GM18858 (cell line): ENCODE measurements around the gene TMEM79.

ENCODE experiments used
- ATAC-seq: cut with Tn5 transposase; IDR thresholded peaks from one replicate; pipeline ENCODE4 v1.9.1; 2021; ENCODE audit not compliant: unreplicated experiment

TMEM79 gene

GRCh38 chr1:156284112-156284511 lies at the start of gene TMEM79:
TSS of gene TMEM79 (plus strand) at chr1:156284325. CDS start at chr1:156285227, 902 bp downstream.
- ATAC-seq = no peak

DNA sequence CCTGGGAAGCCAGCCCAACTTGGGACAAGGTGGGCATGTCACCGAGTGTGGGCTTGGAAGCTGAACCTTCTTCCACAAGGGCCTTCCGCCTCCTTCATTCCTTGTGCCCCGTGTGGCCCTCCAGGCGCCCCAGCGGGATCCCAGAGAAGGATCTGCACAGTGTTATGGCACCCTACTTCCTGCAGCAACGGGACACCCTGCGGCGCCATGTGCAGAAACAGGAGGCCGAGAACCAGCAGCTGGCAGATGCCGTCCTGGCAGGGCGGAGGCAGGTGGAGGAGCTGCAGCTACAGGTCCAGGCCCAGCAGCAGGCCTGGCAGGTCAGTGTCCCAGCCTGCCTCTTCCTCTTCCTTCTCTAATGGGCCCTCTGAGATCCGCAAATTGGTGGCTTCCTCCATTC lies 48.0 kb upstream of the TMEM79 start:
- no peak for ATAC-seq

DNA sequence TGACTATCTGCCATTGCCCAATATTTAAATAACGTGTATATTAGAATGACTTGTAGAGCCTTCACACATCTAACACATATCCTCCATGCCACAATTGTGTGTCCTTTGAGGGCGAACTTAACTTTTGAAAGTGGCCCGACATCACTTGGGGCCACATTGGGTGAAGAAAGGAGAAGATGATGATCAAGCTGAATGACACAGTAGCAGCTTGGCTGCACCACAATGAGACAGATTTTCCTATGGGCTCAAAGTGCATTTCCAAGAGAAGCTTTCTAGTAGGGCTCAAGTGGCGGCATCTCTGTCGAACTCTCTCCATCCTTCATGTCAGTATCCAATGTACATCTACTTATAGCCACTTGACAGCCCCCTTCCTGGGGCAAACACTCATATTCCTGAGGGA lies 45.9 kb upstream of the TMEM79 start:
- ATAC-seq = no peak

DNA sequence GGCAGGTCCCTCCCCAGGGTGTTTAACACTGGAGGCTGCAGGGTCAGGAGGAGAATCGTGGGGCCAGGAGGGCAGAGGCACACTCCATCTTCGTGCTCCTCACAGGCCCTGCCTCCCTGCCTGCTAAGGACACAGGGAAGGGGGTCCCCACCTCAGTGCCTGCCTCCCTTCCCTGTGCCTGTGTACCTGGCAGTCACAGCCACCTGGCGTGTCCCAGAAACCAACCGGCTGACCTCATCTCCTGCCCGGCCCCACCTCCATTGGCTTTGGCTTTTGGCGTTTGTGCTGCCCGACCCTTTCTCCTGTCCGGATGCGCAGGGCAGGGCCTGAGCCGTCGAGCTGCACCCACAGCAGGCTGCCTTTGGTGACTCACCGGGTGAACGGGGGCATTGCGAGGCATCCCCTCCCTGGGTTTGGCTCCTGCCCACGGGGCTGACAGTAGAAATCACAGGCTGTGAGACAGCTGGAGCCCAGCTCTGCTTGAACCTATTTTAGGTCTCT lies 42.8 kb upstream of the TMEM79 start:
- no peak for ATAC-seq

DNA sequence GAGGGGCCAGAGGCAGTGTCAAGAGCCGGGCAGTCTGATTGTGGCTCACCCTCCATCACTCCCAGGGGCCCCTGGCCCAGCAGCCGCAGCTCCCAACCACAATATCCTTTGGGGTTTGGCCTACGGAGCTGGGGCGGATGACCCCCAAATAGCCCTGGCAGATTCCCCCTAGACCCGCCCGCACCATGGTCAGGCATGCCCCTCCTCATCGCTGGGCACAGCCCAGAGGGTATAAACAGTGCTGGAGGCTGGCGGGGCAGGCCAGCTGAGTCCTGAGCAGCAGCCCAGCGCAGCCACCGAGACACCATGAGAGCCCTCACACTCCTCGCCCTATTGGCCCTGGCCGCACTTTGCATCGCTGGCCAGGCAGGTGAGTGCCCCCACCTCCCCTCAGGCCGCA lies 42.2 kb upstream of the TMEM79 start, which contains the start of gene BGLAP:
BGLAP (plus strand) TSS at position 259 of the 400 bp plus-strand sequence; CDS start at position 307, 48 bp downstream.
- ATAC-seq = no peak

DNA sequence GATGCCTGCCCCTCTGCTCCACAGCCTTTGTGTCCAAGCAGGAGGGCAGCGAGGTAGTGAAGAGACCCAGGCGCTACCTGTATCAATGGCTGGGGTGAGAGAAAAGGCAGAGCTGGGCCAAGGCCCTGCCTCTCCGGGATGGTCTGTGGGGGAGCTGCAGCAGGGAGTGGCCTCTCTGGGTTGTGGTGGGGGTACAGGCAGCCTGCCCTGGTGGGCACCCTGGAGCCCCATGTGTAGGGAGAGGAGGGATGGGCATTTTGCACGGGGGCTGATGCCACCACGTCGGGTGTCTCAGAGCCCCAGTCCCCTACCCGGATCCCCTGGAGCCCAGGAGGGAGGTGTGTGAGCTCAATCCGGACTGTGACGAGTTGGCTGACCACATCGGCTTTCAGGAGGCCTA lies 41.4 kb upstream of the TMEM79 start:
- ATAC-seq = no peak

DNA sequence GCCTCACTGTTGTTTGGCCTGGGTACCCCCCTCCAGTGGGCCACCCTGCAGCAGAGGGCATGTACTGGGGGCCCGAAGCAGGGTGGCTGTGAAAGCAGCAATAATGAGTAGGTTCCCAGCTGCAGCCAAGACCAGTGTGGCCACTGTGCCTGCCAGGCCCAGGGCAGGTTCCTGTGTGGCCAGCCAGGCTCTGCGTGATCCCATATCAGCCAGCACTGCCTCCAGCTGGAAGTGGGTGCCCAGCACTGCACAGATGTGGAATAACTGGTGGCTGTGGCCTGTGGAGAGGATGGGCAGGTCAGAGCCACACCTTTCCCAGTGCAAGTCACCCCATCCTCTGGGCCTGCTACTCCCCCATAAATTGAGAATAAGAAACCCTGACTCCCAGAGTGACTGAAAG lies 40.0 kb upstream of the TMEM79 start:
- ATAC-seq = no peak

DNA sequence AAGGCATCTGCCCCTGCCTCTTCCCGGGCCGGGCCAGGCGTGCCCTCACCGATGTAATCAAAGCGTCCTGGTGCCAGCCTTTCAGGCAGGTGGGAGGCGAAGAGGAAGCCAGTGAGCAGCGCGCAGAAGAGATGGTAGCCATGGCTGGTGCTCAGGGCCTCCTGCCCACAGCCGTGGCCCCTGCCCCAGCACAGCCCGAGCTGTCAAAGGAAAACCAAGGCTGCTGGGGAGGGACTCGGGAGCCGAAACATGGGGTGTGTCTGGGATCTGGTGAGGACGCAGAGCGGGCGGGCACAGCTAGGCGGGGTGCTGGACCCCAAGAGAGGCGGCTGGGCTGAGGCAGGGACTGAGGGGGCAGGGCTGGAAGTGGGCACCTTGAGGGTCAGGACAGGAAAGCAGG lies 39.4 kb upstream of the TMEM79 start:
- no peak for ATAC-seq

DNA sequence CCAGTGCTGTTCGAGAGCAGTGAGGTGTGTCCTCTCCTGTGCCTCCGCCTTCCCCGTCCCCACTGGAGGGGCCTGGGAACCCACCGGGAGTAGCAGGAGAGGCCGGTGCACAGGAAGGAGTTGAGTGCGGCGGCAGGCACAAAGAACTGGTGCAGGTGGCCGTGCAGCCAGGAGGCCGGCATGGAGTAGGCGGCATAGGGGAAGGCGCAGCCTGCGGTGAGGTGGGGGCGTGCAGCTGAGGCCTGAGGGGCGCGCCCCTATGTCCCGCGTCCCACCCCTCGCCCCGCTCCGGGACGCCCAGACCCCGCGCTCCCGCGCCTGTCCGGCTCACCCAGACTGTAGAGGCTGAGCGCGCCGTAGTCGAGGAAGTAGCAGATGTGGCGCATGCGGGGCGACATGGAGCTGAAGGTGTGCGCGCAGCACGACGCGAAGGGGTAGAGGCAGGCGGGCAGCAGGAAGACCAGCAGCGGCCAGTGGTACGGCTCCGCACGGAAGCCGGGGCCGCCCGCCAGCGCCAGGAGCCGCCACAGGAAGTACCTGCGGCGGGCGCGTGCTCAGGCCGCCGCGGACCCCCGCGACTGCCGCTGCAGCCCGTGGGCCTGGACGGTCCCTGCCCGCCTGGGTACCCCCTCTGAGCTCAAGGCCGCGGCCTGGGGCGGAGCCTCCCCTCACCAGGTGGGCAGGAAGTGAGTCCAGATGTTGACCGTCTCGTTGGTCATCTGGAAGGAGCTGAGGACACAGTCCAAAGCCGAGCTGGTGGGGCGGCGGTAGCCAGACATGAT lies 38.5 kb upstream of the TMEM79 start:
- no peak for ATAC-seq

GRCh38 chr1:156246241-156246780 lies 37.8 kb upstream of the TMEM79 start:
- no peak for ATAC-seq

DNA sequence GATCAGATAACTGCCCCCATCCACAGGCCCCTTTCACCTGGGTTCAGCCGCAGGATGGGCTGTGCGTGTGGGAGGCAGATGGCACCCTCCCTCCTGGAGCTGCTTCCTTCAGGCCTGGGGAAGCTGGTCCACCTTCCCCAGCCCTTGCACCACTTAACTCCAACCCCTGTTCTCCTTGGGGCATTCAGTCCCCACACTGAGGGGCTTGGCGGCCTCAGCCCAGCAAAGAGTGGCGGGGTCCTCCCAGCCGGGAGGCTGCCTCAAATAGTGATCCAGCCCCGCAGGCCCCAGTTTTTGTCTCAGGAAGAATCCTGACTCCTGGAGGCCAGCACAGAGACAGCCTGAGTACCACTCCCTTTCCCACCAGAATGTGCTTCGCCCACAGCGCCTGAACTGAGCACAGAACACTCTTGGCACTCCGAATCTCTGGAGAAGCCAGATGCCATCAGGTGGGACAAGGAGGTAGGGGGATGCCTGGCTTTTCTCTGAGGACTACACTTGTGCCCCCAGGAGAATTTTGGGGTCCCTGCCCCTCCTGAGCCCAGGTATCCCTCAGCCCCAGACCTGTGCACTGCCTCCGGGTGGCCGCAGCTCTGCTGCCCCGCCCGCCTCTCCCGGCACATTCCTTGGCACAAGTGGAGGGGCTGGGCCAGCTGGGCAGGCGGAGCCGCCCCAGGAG lies 37.2 kb upstream of the TMEM79 start:
- no peak for ATAC-seq

- ATAC-seq = no peak
These were observed 36.4 kb upstream of the TMEM79 start, which contains the start of gene PAQR6 for GRCh38 chr1:156247460-156248322. TSS of gene PAQR6 (minus strand) at chr1:156248056. CDS start at chr1:156246731, 1,325 bp downstream.

DNA sequence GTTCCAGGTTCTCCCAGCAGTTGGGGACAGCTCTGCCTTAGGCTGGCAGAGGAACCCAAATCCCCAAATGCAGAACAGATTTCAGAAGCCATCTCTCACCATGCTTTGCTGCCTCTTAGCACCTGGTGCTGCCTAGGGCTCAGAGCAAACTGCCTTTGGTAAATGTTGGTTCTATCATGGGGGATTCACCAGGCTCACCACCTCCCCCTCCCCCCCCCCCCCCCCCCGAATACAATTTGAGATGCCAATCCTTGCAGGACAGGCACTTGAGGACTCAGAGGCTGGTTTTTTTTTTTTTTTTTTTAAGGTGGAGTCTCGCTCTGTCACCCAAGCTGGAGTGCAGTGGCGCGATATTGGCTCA lies 35.8 kb upstream of the TMEM79 start:
- ATAC-seq = no peak

- ATAC-seq = no peak
These were observed 34.5 kb upstream of the TMEM79 start for GRCh38 chr1:156249593-156249992.

- no peak for ATAC-seq
These were observed 32.6 kb upstream of the TMEM79 start for GRCh38 chr1:156251527-156251926.

- ATAC-seq = no peak
These were observed 30.5 kb upstream of the TMEM79 start for GRCh38 chr1:156253634-156254033.

DNA sequence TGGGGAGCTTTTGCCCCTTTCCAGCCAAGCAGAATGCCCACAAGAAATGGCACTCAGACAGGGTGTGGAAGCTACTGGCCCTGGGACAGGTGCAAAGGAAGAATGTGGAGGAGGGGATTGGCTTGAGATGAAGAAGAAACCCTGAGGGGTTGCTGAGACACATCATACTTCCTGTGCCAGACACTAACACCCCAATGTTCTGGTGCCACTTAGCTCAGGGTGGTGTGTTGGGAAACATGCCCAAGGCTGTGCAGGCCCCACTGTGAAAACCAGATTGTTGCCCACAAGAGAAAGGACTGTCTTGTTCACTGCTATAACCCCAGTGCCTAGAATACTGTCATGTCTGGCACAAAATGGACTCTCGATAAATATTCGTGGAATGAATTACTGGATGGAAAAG lies 26.4 kb upstream of the TMEM79 start:
- no peak for ATAC-seq

DNA sequence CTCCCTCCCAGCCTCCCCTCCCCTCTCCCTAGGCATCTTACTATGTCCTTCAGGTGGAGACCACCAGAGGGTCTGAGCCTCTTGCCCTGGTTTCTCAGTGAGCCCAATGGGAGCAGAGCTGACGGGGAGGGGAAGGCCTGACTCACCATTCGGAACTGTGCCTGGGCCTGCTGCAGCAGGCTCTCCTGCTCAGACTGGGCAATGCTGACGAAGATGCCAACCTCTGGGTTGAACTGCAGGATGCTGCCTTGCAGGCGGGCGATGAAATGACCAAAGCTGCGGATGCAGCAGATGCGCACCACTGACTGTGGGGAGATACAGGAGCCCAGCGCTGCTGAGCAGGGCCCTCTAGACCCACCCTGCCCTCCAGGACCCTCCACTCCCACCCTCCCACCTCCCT lies 25.3 kb upstream of the TMEM79 start:
- ATAC-seq = no peak

- ATAC-seq = no peak
These were observed 24.3 kb upstream of the TMEM79 start for GRCh38 chr1:156259805-156260204.

DNA sequence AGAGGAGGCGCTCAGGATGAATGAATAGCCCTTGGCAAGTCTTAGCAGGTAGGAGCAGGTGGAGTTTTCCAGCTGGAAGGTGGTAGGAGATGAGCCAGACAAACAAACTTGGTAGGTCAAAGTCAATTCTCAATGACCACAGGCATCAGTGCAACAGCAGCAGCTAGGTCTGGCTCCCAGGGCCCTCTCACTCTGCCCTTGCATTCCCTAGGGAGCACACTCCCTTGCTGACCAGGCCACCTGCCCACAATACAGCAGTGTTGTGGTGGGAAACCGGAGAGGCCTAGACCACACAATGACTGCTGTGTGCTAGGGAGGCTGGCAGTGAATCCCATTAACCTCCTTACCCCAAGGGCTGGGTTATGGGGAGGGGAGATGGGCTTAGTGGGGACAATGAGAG lies 23.2 kb upstream of the TMEM79 start:
- ATAC-seq = no peak
